GM18520 (cell line): ENCODE data around the gene ARHGEF25.
"Not testable (repeated sequence)": the region's sequence is repeated elsewhere in the genome, so short reads cannot be mapped to it uniquely, and the experiment has no call there.

Source experiments
- ATAC-seq: cut with Tn5 transposase; IDR thresholded peaks from one replicate; pipeline ENCODE4 v1.9.1; 2021; ENCODE audit not compliant: unreplicated experiment

Gene ARHGEF25

GRCh38 chr12:57585156-57585555, 26.1 kb upstream of the ARHGEF25 start:
- no peak for ATAC-seq

GRCh38 chr12:57586128-57586527, 25.1 kb upstream of the ARHGEF25 start:
- ATAC-seq = no peak

GRCh38 chr12:57586832-57587429, 24.3 kb upstream of the ARHGEF25 start:
- ATAC-seq = no peak

GRCh38 chr12:57588951-57589610, 22.2 kb upstream of the ARHGEF25 start:
- not testable (repeated sequence) for ATAC-seq

- ATAC-seq = no peak
Measured at GRCh38 chr12:57590479-57590863, 20.8 kb upstream of the ARHGEF25 start.

GRCh38 chr12:57590864-57591781, 20.1 kb upstream of the ARHGEF25 start, which contains the start of gene PIP4K2C:
PIP4K2C (plus strand) TSS chr12:57591192; CDS start chr12:57591290, 98 bp downstream.
- peak; percentile 91 for ATAC-seq

GRCh38 chr12:57591782-57592325, 19.4 kb upstream of the ARHGEF25 start:
- ATAC-seq = no peak

GRCh38 chr12:57592551-57593165, 18.6 kb upstream of the ARHGEF25 start:
- ATAC-seq = no peak

- no peak for ATAC-seq
Measured at GRCh38 chr12:57593187-57593586, 18.0 kb upstream of the ARHGEF25 start.

- no peak for ATAC-seq
Measured at GRCh38 chr12:57600395-57600794, 10.8 kb upstream of the ARHGEF25 start.

- no peak for ATAC-seq
Measured at GRCh38 chr12:57602544-57602943, 8.7 kb upstream of the ARHGEF25 start.

- no peak for ATAC-seq
Measured at GRCh38 chr12:57603324-57603723, 7.9 kb upstream of the ARHGEF25 start.

- no peak for ATAC-seq
Measured at GRCh38 chr12:57603815-57604453, 7.3 kb upstream of the ARHGEF25 start.

GRCh38 chr12:57604454-57604991, 6.7 kb upstream of the ARHGEF25 start, which contains the start of gene DTX3:
DTX3 (plus strand) TSS chr12:57604824; CDS start chr12:57606518, 1,694 bp downstream.
- no peak for ATAC-seq

GRCh38 chr12:57604992-57605810, 6.0 kb upstream of the ARHGEF25 start:
- ATAC-seq = no peak

GRCh38 chr12:57605811-57606311, 5.4 kb upstream of the ARHGEF25 start:
- ATAC-seq = no peak

- ATAC-seq = no peak
Measured at GRCh38 chr12:57606399-57606798, 4.8 kb upstream of the ARHGEF25 start.

- no peak for ATAC-seq
Measured at GRCh38 chr12:57606821-57607220, 4.4 kb upstream of the ARHGEF25 start.
